Measurements from ENCODE around the gene ATP1A2.

ATP1A2 gene

DNA sequence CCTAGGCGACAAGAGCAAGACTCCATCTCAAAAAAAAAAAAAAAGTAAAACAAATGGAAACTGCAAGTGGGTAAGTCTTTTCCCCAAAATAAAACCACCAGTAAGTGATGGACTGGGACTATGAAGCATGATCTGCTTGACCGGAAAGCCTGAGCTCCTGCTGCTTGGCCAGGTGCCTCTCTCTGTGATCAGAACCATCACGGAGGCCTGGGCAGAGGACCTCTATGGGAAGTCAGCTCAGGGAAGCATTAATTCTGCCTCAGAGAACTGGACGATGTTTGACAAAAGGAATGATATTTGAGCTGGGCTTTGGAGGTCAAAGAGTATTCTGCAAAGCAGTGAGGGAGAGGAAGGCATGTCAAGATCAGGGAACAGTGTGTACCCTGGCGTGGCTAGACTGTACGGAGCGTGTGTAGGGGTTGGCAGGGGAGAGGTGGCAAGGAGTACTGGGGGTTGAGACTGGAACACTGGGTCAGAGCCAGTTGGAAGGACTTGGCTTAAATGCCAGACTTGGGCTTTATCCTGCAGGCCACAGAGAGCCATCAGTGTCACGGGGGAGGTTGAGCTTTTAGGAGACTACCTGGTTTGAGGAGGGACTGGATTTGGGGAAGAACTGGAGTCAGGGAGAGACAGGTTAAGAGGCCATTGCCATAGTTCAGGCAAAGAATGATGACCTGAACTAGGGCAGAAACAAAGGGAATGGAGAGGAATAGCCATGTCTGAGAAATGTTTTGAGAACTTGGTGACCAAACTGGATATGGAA is 16.4 kb downstream of the ATP1A2 start:
- Histone ChIP-seq H3K36me3 (ENCODE audit: insufficient read depth, low read length) (no peaks in the 10 kb centered on the region), H3K4me1 (ENCODE audit: insufficient read depth, low read length, severe bottlenecking) (no peaks in the 10 kb centered on the region), H3K27ac (ENCODE audit: low read depth, low read length, poor library complexity, severe bottlenecking) (no peak overlapping the region), H3K4me3 (ENCODE audit: low read depth, low read length, poor library complexity, severe bottlenecking) (no peak overlapping the region), H3K79me2 (ENCODE audit: insufficient read depth, low read length) (no peaks in the 10 kb centered on the region), H3F3A (ENCODE audit: insufficient read depth, low read length) (no peaks in the 10 kb centered on the region), H3K4me2 (ENCODE audit: low read length) (no peak overlapping the region), H2AFZ (ENCODE audit: low read length) (no peak overlapping the region), H3K27me3 (ENCODE audit: insufficient read depth, low read length) (peaks cover 7% of the 10 kb centered on the region; the same call in 1 of the 2 replicates), H4K20me1 (ENCODE audit: insufficient read depth, low read length) (no peaks in the 10 kb centered on the region), H3K9me3 (ENCODE audit: low read length) (no peaks in the 10 kb centered on the region), H3K9me2 (ENCODE audit: low read depth, low read length) (no peaks in the 10 kb centered on the region), H3K9ac (ENCODE audit: low read length) (no peak overlapping the region)
- TF ChIP-seq EZH2 (IDR thresholded peaks at IDR 0.05; ENCODE audit: borderline replicate concordance, low read length) = no peak

DNA sequence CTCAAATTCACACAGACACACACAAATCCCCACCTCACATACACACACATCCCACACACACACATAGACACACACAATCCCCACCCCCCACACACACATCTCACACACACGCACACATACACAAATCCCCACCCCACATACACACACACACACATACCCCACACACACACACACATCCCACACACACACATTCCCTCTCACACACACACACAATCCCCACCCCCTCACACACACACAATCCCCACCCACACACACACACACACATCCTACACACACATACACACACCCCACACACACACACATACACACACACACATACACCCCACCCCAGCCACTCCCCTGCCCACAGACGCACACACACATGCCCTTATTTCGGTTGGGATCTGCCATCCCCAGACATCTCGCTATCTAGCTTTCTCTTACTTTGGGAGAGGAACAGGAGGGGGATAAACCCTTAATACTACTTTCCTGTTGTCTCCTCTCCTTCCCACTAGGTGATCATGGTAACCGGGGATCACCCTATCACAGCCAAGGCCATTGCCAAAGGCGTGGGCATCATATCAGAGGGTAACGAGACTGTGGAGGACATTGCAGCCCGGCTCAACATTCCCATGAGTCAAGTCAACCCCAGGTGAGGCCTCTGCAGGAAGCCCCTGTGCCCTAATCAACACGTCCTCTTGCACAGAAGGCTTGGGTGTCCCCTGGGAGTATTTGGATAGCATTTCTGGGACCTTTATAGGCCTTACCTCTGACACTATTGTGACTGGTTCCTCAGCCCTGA is 18.6 kb downstream of the ATP1A2 start:
- no peaks in the 10 kb centered on the region for H3F3A ChIP-seq (ENCODE audit: insufficient read depth, low read length)
- no peaks in the 10 kb centered on the region for H4K20me1 ChIP-seq (ENCODE audit: insufficient read depth, low read length)
- H3K4me3 ChIP-seq (ENCODE audit: low read depth, low read length, poor library complexity, severe bottlenecking) = no peak overlapping the region
- TF ChIP-seq, protein P1, sequence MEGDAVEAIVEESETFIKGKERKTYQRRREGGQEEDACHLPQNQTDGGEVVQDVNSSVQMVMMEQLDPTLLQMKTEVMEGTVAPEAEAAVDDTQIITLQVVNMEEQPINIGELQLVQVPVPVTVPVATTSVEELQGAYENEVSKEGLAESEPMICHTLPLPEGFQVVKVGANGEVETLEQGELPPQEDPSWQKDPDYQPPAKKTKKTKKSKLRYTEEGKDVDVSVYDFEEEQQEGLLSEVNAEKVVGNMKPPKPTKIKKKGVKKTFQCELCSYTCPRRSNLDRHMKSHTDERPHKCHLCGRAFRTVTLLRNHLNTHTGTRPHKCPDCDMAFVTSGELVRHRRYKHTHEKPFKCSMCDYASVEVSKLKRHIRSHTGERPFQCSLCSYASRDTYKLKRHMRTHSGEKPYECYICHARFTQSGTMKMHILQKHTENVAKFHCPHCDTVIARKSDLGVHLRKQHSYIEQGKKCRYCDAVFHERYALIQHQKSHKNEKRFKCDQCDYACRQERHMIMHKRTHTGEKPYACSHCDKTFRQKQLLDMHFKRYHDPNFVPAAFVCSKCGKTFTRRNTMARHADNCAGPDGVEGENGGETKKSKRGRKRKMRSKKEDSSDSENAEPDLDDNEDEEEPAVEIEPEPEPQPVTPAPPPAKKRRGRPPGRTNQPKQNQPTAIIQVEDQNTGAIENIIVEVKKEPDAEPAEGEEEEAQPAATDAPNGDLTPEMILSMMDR (IDR thresholded peaks at IDR 0.05; ENCODE audit: low read length) = no peak
- no peak for TF ChIP-seq EZH2 (IDR thresholded peaks at IDR 0.05; ENCODE audit: borderline replicate concordance, low read length)
- H3K9me3 ChIP-seq (ENCODE audit: low read length) = no peaks in the 10 kb centered on the region
- H3K9me2 ChIP-seq (ENCODE audit: low read depth, low read length) = no peaks in the 10 kb centered on the region
- no peak overlapping the region for H3K9ac ChIP-seq (ENCODE audit: low read length)
- no peaks in the 10 kb centered on the region for H3K4me1 ChIP-seq (ENCODE audit: insufficient read depth, low read length, severe bottlenecking)
- no peak overlapping the region for H3K4me2 ChIP-seq (ENCODE audit: low read length)
- no peaks in the 10 kb centered on the region for H3K36me3 ChIP-seq (ENCODE audit: insufficient read depth, low read length)
- H3K27ac ChIP-seq (ENCODE audit: low read depth, low read length, poor library complexity, severe bottlenecking) = no peak overlapping the region
- H3K79me2 ChIP-seq (ENCODE audit: insufficient read depth, low read length) = no peaks in the 10 kb centered on the region
- H3K27me3 ChIP-seq (ENCODE audit: insufficient read depth, low read length) = peaks cover 10% of the 10 kb centered on the region; the same call in 1 of the 2 replicates
- no peak overlapping the region for H2AFZ ChIP-seq (ENCODE audit: low read length)

DNA sequence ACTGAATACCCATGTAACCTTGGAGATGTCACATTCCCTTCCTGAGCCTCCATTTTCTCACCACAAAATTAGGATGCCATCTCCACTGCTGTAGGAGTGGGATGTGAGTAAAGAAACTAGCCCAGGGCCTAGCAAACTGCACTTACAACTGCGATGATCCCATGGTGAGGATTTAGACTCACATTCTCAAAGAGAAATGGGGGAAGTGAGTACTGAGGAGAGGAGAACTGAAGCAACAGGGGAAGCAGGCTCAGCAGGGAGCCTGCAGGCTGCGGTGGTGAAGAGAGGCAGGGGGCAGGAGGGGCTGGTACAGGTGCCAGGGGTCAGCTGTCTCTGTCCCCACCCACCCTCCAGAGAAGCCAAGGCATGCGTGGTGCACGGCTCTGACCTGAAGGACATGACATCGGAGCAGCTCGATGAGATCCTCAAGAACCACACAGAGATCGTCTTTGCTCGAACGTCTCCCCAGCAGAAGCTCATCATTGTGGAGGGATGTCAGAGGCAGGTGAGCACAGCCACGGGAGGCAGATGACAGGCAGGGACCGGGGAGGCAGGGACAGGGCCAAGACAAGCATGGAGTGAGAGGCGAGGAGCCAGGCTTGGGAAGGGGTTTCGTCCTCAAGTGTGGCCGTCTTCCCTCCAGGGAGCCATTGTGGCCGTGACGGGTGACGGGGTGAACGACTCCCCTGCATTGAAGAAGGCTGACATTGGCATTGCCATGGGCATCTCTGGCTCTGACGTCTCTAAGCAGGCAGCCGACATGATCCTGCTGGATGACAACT is 19.4 kb downstream of the ATP1A2 start:
- Histone ChIP-seq H3K4me2 (ENCODE audit: low read length) (no peak overlapping the region), H3K27ac (ENCODE audit: low read depth, low read length, poor library complexity, severe bottlenecking) (no peak overlapping the region), H3K36me3 (ENCODE audit: insufficient read depth, low read length) (no peaks in the 10 kb centered on the region), H3K9me2 (ENCODE audit: low read depth, low read length) (no peaks in the 10 kb centered on the region), H3K4me3 (ENCODE audit: low read depth, low read length, poor library complexity, severe bottlenecking) (no peak overlapping the region), H3K79me2 (ENCODE audit: insufficient read depth, low read length) (no peaks in the 10 kb centered on the region), H2AFZ (ENCODE audit: low read length) (no peak overlapping the region), H3K4me1 (ENCODE audit: insufficient read depth, low read length, severe bottlenecking) (no peaks in the 10 kb centered on the region), H3F3A (ENCODE audit: insufficient read depth, low read length) (no peaks in the 10 kb centered on the region), H3K9ac (ENCODE audit: low read length) (no peak overlapping the region), H3K9me3 (ENCODE audit: low read length) (no peaks in the 10 kb centered on the region), H4K20me1 (ENCODE audit: insufficient read depth, low read length) (no peaks in the 10 kb centered on the region), H3K27me3 (ENCODE audit: insufficient read depth, low read length) (peaks cover 7% of the 10 kb centered on the region; the same call in 1 of the 2 replicates)
- TF ChIP-seq, protein P1 (IDR thresholded peaks at IDR 0.05; ENCODE audit: low read length) = no peak
- no peak for TF ChIP-seq EZH2 (IDR thresholded peaks at IDR 0.05; ENCODE audit: borderline replicate concordance, low read length)
